Measurements from ENCODE around the gene ALKAL2.

Gene ALKAL2

DNA sequence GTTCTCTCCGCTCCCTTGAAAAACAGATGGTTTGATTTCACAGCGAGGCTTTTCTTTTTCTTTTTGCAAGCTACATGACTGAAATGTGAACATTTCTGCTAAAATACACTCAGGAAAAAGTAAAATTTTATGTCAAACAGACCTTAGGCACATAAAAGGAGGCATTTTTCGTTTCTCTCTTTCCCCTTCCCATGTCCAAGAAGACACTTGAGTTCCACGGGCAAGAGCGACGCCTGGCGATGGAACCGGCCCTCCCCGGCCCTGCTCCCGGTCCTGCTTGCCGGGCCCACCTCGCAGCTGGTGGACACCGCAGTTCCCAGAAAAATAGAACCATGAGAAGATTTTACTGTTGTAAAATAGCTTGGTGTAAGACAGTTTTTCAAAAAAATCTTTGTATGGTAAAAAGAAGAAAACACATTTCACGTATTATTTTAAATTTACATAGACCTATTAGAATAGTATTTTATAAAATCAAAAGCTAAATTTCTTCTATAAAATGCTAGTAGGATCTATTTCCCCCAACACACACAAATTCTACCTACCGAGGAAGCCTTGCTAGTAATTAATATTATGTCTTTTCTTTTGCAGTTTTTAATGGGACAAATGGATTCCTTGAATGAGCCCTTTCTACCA, 2.3 kb upstream of the ALKAL2 start:
- DNase-seq: peak in 13 of 14 donors; percentile 7 to 77 (median 49)

DNA sequence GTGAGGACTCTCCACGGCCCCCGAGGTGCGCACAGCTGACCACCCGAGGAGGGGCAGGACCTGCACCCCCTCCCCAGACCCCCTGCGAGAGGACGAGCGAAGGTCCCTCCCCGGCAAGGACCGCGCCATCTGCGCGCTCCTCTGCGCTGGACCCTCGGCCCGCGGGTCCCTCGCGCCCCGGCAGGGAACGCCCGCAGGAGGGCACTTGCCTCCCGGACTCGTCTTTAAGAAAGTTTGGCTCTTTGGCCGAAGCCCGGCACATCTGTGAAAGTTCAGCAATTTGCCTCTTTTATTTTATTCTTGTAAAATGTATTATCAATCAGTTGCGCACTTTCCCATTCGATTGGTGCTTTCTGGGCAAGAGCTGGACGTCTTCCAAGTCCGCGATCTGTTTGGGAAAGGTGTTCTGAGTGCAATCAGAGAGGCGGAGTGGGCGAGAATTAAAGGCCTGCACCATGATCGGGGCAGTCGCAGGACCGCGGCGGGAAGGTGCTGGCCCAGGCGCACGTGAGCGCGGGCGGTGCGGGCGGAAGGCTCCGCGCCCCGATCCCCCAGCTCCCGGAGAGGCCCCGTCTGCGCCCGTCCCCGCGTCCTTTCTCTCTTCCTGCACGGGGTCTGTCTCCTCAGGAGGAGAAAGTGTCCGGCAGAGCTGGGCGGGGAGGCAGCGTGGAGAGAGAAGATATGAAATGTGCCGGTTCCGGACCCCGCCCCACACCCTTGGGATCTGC, 1.6 kb upstream of the ALKAL2 start:
- peak in 6 of 14 donors; percentile 14 to 54 (median 36) for DNase-seq

DNA sequence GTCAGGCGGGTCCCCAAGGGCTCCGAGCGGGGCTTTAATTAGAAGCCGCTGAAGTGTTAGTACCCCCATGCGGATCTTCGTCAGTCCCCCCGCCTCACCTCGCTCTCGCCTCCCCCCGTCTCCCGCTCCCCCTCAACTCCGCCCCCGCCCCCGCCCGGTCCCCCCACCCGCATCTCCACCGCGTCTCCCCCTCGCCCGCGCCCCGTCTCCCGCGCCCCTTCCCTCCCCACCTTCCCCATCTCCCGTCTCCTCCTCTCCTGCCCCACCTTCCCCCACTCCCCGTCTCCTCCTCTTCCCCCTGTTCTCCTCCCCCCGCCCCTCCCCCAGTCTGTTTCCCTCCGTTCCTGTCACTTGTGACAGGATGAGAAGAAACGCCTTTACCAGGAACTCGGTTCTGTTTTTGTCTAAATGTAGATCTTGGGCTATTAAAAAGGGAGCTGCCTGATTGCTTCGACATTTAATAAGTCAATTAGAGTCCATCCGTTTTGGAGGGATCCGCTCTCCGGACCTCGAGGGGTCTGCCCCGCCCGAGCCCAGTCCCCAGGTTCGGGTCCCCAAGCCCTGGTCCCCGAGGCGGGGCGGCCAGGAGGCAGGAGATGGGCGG, 969 bp upstream of the ALKAL2 start:
- DNase-seq: no peak

DNA sequence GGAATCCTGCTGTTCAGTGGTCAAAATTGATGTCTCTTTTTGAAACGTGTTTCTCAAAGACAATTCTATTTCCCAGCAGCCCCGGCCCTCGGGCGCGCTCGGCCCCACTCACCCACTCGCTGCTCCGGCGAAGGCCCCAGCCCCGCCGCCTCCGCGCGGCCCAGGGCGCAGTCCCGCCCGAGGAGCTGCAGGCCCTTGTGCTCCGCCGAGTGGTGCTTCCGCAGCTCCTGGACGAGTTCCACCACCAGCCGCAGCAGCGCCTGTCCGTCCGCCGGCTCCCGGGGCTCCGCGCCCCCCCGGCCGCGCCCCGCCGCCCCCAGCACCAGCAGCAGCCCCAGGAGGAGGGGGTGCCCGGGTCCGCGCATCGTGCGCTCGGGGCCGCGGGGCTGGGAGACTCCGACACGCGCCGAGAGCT, 413 bp downstream of the ALKAL2 start:
- DNase-seq: no peak

DNA sequence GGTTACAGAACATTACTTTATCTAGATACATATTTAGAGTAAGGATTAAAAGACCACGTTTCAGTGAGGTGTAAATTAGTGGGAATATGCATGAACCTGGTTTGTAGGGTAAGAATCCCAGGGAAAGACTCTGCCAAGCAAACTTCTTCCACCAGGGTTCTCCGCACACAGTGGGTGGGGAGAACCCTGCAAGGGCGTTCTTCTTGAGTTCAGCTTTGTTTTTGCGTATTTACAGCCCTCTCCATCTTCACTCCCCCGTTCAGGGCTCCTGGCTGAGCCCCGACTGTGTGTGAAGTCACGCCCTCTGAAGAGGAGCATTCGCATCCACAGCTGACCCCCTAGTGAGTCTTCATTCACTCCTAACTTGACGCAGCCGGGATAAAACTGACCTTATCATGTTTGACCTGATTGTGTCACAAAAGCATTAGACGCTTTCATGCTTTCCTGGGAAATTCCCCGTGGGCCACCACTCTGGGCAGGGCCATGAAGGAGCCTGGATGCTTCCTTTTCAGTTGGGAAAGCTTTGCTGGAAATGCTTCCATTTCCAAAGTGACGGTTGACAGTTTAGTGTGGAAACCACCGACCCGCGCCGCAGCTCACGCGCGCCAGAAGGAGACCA, 1.0 kb downstream of the ALKAL2 start:
- DNase-seq: no peak

DNA sequence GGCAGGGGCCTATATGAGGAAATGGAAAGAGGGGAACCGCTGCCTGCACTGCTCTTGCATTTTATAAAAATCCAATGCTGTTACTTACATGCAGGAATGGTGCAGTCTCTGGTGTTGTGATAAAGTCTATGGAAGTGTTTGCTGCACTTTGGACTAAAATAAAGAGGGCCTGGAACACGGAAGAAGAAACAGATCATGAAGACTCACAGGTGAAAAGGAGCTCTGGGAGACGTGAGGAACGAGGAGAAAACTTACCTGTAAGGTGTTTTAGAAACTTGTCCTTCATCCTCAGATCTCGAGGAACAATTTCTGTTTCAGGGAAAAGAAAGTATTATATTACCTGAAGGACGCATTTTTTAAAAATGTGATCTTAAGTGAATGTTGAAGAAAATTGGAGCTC, 1.9 kb downstream of the ALKAL2 start:
- DNase-seq: no peak

DNA sequence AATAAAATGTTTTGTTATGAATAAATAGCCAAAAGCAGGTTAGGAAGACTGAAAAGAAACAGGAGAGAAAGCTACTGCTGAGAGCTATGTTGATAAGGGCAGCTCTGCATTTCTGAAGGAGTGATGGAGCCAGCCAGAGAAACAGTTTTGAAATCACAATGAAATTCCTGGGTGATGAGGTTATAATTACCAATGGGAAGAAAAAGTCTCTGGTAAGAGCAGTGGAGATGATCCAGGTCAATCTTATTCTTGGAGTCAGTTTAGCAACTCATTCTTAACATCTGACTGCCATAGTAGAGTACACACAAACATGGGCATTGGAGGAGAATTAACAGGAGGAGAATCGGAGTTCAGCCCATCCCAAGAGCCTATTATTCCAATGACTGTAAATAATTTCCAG, 2.4 kb downstream of the ALKAL2 start:
- DNase-seq: no peak

DNA sequence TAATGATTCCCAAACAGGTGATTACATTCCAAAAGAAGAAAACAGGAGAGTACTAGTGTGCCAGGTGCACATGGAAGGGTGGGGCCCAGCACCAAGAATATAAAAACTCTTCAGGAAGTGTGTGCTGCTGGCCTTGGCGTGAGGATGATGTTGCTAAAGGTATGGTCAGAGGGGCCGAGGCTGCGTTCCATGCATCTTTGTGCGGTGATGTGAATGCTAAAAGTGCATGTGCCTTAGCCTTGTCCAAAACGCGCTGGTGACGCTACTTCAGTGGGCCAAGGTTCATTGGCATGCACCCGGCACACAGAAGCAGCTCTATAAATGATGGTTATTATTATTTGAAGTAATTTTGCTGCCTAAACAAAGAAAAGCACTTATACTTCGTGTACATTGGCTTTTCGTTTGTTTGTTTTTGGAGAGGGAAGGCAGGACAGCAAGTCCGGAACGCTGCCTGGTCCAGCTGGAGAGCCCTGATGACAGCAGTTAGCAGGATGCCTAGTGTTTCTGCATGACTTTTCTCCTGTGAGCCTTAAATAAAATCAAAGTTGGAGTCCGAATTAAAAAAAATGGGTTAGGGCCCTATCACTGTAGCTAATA, 2.9 kb downstream of the ALKAL2 start:
- DNase-seq: no peak

DNA sequence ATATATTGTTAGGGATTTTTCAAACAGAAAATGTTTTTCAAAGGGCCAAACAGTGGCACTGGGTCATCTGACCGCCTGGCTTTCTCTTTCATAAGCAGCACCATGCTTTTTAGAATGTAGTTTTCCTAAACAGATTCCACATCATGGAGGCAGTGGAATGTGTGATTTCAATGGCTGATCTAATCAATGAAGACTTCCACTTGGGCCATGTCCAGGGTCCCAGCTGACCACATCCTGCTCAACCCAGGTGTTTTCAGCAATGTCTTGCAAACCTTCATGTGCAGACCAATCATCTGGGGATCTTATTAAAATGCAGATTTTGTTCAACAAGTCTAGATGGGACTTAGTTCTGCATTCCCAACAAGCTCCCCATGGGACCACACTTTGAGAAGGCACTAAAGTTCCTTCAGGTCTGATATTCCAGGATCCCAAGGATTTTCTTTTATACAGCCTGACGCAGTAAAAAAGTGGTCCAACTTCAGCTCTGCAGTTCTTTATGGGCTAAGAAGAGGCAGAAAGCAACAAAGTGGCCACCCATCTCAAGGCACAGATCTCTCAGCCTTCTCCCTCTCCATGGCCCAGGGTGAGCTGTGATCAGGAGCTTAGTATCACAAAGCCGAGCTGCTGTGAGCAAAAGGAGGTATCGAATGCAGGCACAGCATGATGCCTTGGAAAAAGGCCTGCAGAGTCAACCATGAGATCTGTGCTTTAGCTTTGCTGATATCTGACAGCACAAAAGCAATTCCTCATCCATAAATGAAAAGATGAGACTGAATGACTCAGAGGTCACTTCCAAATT, 3.7 kb downstream of the ALKAL2 start:
- no peak for DNase-seq

DNA sequence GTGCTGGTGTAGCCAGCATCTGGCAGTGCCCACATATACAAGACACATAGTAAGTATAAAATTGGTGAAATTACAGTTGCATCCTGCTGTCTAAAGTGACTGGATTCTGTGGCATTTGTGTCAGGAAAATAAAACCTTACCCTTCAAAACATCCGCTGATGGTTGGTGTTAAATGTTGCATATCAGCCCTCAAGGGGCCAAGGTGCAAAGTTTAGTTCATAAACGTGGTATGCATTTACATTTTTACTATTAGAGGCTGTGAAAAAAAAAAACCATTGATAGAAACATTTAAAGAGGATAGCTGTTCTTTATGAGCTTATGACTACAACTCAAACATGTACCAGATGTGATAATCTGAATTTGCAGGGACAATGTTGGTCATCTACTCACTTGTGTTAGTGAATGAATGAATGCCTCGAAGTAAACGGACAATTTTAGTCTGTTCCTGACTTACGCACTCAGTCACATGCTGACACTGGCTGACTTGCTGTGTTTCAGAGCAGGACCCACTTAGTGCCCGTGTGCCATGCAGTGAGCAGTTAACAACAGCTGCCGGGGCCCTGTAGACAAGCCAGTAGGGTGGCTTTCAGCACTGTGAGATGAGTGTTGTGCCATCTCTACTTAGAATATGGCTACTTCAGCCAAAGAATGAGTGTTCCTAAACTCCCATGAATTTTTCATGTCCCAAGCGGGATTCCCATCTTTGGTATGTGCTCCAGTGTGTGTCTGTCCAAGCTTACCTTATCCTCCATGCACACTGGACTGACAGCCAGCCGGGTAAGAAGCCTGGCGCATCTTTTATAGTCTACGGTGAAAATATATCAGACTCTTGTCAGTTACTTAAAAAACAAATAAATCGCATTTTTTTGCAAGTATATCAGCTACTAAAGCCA, 5.3 kb downstream of the ALKAL2 start:
- no peak for DNase-seq

DNA sequence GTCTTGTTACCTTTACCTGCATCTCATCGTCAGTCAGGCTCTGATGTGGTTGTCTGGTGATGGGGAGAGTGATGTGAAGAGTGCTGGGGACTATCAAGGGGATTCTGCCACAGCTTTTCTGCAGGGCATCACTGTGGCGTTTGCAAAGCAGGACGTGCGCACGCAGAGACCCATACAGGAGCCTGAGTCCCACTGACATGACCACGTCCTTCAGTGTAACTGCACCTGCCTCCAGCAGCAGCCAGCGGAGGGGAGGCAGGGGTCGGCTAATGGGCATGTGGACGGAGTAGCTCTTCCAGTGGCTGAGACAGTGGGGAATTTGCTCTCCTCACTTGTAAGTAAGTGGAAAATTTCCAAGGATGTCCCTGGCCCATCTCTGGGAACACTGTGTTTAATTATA, 6.5 kb downstream of the ALKAL2 start:
- no peak for DNase-seq

DNA sequence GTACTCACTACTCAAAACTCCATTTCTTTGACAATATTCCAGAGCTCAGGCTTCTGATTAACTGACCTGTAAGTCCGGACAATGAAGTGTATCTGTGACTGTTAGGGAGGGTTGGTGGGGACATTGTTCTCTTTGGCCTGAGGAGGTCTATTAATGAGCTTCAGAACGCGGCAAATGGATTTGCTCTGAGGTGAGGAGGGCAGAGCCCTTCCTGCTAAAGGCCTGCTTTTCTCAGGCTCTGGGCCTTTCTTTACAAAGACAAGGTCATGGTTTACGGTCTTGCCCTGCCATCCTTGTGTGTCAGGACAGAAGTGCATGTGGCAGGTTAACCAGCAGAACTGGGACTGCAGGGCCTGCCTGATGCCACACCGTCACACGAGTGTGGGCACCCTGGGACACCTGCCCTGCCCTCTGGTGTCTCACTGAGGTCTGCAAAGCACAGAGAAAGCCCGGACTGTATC, 7.2 kb downstream of the ALKAL2 start:
- DNase-seq: no peak

DNA sequence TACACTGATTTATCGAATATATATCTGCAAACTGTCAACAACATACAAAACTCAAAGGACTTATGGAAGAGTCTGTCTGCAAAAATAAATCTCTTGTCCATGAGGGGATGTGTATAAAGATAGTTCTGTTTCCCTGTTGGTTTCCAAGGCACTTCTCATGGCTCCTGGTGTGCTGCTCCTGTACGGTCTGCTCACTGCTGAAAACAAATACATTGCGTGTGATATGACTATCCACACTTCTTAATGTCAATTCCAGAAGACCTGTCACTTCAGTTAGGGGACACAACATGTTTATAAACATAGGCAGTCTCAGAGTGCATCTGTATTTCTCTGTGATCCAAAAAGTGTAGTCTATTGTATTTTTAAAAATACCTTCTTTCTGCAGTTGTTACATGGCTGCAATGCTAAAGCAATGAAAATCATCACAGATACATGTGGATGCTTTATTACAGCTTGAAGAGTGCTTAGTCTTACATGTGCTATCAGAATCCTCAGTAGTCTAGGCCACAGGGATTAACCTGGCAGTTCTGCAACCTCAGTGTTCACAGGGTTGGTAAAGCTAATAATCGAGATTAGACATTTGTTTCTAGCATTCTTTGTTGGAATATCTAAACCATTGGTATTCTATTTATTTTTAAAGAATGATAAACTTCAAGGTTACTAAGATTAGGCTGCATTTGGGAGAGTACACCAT, 7.8 kb downstream of the ALKAL2 start:
- no peak for DNase-seq

DNA sequence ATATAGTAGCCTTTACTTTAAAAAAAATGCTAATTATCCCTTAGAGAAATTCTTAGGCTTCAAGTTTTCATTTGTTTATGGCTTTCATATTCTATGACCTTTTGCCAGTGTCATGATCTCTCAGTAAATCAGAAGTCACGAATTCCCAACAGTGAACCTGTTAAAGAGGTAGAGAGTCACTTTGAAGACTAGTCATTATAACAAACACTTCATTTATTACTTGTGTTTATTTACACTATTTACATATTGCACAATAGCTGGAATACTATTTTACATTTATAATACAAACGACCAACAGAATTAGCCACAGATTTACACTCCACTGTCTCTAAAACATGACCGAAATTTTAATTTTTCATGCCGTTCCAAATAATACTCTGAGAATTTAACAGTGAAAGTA, 8.5 kb downstream of the ALKAL2 start:
- no peak for DNase-seq

DNA sequence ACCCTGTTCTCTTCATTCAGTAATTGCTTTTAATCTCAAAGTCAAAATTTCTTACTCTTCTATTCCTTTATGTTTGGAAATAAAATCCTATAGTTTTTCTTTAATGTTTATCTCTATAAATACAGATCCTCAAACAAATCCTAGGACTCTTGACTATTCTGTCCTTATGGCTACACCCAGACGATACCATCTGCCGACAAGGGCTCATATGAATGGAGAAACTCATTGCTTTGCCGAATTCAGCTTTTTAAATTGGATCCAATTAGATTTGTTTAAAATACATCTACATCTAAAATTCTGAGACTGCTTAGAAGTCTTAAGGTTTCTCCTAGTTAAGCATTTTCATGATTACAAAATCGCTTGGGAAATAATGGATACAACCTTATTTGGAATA, 9.0 kb downstream of the ALKAL2 start:
- DNase-seq: no peak

DNA sequence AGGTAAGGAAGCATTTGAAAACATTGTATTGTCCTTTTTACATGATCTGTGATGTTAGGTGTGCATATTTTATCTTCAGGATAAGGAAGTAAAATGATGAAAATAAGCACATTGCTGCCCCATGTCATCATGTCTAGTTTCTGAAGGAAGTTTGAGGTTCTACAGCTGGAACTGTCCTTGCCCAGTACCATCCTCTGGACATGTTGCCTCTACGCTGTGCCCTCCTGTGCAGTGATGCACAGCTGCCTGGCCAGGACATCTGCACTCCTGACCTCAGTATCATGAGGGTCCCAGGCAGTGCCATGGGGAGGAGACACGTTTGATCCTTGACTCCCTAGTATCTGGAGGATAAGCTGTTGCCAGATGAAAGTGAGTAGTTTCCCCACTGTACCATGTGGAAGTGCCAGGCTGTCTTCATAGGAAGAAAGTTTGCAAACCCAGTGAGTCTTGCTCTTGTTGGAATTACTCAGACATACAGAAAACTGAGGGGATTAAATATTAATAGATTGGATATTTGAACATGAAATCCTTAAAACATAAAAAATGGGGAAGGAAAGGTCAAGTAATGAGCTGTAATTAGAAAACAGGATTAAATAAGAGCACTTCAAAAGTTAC, 9.5 kb downstream of the ALKAL2 start:
- DNase-seq: no peak

DNA sequence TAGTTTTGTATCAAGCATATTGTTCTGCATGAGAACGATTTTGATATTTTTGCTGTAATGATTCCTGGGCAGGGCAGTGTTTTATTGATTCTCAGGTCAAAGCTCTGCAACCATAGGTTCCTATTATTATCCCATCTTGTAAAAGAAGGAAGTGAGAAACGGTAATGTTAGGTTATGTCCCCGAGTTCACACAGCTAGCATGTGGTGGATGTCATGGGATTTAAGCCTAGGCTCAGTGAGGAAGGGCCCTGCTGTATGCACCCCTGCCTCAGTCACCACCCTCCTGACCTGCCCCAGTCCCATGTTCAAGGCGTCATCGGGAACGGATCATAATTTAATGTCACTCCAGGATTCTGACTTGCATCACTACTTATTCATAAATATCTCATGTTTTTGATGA, 12.4 kb downstream of the ALKAL2 start:
- peak in 1 of 14 donors; percentile 6 for DNase-seq

DNA sequence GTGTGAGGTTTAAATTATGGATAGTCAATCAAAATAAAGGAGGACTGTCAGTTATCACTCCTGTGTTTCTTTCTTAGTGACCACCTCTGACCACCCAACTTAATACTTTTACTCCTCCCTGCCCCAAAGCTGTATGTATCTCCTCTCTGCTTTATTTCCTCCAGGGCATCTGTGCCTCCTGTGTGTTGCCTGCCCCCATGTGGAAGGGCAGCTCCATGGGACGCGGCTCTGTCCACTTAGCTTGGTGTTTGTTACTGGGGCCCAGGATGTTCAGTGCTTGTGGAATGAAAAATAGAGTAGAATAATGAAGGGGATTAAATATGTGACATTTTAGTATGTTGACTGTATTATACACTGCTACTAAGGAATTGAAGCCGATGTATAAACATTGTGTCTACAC, 13.4 kb downstream of the ALKAL2 start:
- no peak for DNase-seq

DNA sequence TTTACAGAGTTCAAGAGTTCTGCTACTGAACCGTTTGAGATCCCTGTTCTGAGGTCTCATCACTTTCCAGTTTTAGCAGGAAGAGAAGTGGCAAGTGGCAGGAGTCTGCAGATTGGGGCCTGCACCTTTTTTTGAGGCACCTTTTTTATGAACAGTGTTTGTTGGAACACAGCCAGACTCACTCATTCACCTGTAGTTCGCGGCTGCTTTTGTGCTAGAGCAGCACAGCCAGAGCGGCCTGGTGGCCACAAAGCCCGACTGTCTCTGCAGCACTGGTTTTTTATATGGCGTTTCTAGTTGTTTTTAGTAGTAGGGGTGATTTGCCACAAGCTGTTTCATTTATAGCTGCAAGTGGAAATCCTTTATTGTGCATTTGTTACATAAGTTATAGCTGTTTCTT, 14.6 kb downstream of the ALKAL2 start:
- DNase-seq: no peak

DNA sequence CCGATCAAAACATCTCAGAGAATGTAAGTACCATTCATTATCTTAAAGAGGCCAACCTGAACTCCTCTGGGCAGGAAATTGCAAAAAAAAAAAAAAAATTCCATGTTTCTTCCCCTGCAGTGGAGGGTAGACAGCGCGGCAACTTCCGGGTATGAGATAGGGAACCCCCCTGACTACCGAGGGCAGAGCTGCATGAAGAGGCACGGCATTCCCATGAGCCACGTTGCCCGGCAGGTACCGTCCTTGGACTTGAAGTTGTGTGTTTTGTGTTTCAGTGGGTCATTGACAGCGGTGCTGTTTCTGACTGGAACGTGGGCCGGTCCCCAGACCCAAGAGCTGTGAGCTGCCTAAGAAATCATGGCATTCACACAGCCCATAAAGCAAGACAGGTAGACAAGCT, 16.0 kb downstream of the ALKAL2 start:
- DNase-seq: no peak

Measured in C1 segment of cervical spinal cord (tissue), 14 donors.